Erythroblast (primary cell): ENCODE data around the gene THRB.

Experiments used
- GATA1 ChIP-seq: IDR thresholded peaks from 2 replicates; pipeline ENCODE4 v1.6.1; 2011; ENCODE audit warnings: low read depth, mild to moderate bottlenecking, control low read depth, low read length, moderate library complexity
- POLR2A ChIP-seq: IDR thresholded peaks from 2 replicates; pipeline ENCODE4 v1.6.1; 2011; ENCODE audit warnings: mild to moderate bottlenecking, low read length

DNA sequence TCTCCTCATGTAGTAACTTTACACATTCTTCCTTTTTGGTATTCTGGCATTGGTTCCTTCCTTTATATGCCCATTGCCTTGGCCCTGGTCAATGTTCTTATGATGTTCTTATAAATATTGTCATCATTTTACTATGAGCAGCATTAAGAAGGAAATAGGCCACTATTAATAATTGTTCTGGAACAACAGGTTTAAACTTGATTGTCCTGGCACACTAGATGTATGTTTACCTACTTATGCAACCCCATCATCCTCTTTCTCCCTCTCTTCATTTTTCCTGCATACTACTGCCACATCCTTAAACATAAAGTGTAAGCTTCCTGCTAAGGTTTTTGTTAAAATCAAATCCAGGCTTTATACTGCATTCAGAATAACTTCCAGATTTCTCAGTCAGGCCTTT, 114.7 kb downstream of the THRB start:
- TF ChIP-seq POLR2A, result no peak
- no peak for TF ChIP-seq GATA1
